Measurements from ENCODE around the gene ETS1.
A peak's percentile ranks its signal among the peaks of the same experiment; 100 is the strongest.

Gene ETS1

GRCh38 chr11:128533472-128533871, 53.9 kb downstream of the ETS1 start:
- DNase-seq = no peak

- DNase-seq = no peak
Observed at GRCh38 chr11:128532572-128533091, 54.7 kb downstream of the ETS1 start.

GRCh38 chr11:128532016-128532571, 55.3 kb downstream of the ETS1 start:
- DNase-seq = no peak

- no peak for DNase-seq
Observed at GRCh38 chr11:128531588-128531987, 55.8 kb downstream of the ETS1 start.

GRCh38 chr11:128530118-128531074, 57.0 kb downstream of the ETS1 start:
- no peak for DNase-seq

- DNase-seq = no peak
Observed at GRCh38 chr11:128528294-128528693, 59.1 kb downstream of the ETS1 start.

GRCh38 chr11:128527046-128527445, 60.3 kb downstream of the ETS1 start:
- DNase-seq = no peak

- DNase-seq = no peak
Observed at GRCh38 chr11:128525411-128526243, 61.7 kb downstream of the ETS1 start.

- no peak for DNase-seq
Observed at GRCh38 chr11:128524172-128524571, 63.2 kb downstream of the ETS1 start.

- DNase-seq = no peak
Observed at GRCh38 chr11:128523641-128524040, 63.7 kb downstream of the ETS1 start.

- peak; percentile 67 to 80 for DNase-seq
Observed at GRCh38 chr11:128522943-128523518, 64.3 kb downstream of the ETS1 start.

GRCh38 chr11:128522055-128522942, 65.1 kb downstream of the ETS1 start:
- peak; percentile 89 to 90 for DNase-seq

GRCh38 chr11:128521682-128522054, 65.7 kb downstream of the ETS1 start:
- DNase-seq = no peak

GRCh38 chr11:128520888-128521681, 66.3 kb downstream of the ETS1 start:
- DNase-seq = no peak

- no peak for DNase-seq
Observed at GRCh38 chr11:128520206-128520887, 67.0 kb downstream of the ETS1 start.

GRCh38 chr11:128519338-128519737, 68.0 kb downstream of the ETS1 start:
- DNase-seq = no peak

- no peak for DNase-seq
Observed at GRCh38 chr11:128518493-128519207, 68.7 kb downstream of the ETS1 start.

GRCh38 chr11:128517451-128518230, 69.7 kb downstream of the ETS1 start:
- DNase-seq = no peak

GRCh38 chr11:128516886-128517285, 70.5 kb downstream of the ETS1 start:
- DNase-seq = no peak
